HEK293 (cell line): Measurements from ENCODE around the gene NEMP1.

Source experiments
- EGR2 ChIP-seq: fragments of 450-650 bp; formaldehyde crosslinking; IDR thresholded peaks from 2 replicates; pipeline ENCODE4 v1.5.1; 2016; ENCODE audit warnings: low read depth, missing biosample characterization, missing genetic modification characterization
- GLIS1 ChIP-seq: fragments of 450-650 bp; formaldehyde crosslinking; IDR thresholded peaks from 2 replicates; pipeline ENCODE4 v1.5.1; 2016; ENCODE audit warnings: missing biosample characterization, missing genetic modification characterization
- HOXC10 ChIP-seq: sonication (generic); formaldehyde crosslinking; IDR thresholded peaks from 2 replicates; pipeline ENCODE4 v1.8.1; 2023; ENCODE audit warnings: mild to moderate bottlenecking, missing genetic modification reagents
- KLF8 ChIP-seq: fragments of 450-650 bp; formaldehyde crosslinking; IDR thresholded peaks from 2 replicates; pipeline ENCODE4 v1.5.1; 2016; ENCODE audit warnings: missing biosample characterization, missing genetic modification characterization
- KLF9 ChIP-seq: fragments of 450-650 bp; formaldehyde crosslinking; IDR thresholded peaks from 2 replicates; pipeline ENCODE4 v1.5.1; 2016; ENCODE audit warnings: missing biosample characterization, missing genetic modification characterization, low read depth
- MYNN ChIP-seq: fragments of 450-650 bp; formaldehyde crosslinking; IDR thresholded peaks from 2 replicates; pipeline ENCODE4 v1.5.1; 2016; ENCODE audit warnings: missing biosample characterization, missing genetic modification characterization, borderline replicate concordance
- PATZ1 ChIP-seq: fragments of 450-650 bp; formaldehyde crosslinking; IDR thresholded peaks from 2 replicates; pipeline ENCODE4 v1.5.1; 2016; ENCODE audit warnings: missing biosample characterization, missing genetic modification characterization
- SALL2 ChIP-seq: fragments of 450-650 bp; formaldehyde crosslinking; IDR thresholded peaks from 2 replicates; pipeline ENCODE4 v1.5.0; 2017; ENCODE audit warnings: missing biosample characterization, mild to moderate bottlenecking, missing genetic modification characterization, borderline replicate concordance
- SP2 ChIP-seq: fragments of 450-650 bp; formaldehyde crosslinking; IDR thresholded peaks from 2 replicates; pipeline ENCODE4 v1.5.1; 2016; ENCODE audit warnings: missing biosample characterization, missing genetic modification characterization
- YY1 ChIP-seq: fragments of 450-650 bp; formaldehyde crosslinking; IDR thresholded peaks from 2 replicates; pipeline ENCODE4 v1.5.1; 2018; ENCODE audit warnings: missing biosample characterization, missing genetic modification characterization
- ZBTB17 ChIP-seq: fragments of 450-650 bp; formaldehyde crosslinking; IDR thresholded peaks from 2 replicates; pipeline ENCODE4 v1.5.1; 2016; ENCODE audit warnings: missing biosample characterization, missing genetic modification characterization
- ZBTB20 ChIP-seq: fragments of 450-650 bp; formaldehyde crosslinking; IDR thresholded peaks from 2 replicates; pipeline ENCODE4 v1.5.1; 2016; ENCODE audit warnings: missing biosample characterization, missing genetic modification characterization
- ZBTB26 ChIP-seq: fragments of 450-650 bp; formaldehyde crosslinking; optimal IDR thresholded peaks from 2 replicates; pipeline ENCODE3; 2016; ENCODE audit warnings: missing biosample characterization, mild to moderate bottlenecking, missing genetic modification characterization
- ZFHX2 ChIP-seq: fragments of 450-650 bp; formaldehyde crosslinking; conservative IDR thresholded peaks from 2 replicates; pipeline ENCODE4 v1.5.1; 2016; ENCODE audit warnings: missing biosample characterization, missing genetic modification characterization
- ZNF19 ChIP-seq: fragments of 450-650 bp; formaldehyde crosslinking; IDR thresholded peaks from 2 replicates; pipeline ENCODE4; 2016; ENCODE audit warnings: missing biosample characterization, missing genetic modification characterization, low read depth
- ZNF239 ChIP-seq: fragments of 450-650 bp; formaldehyde crosslinking; IDR thresholded peaks from 2 replicates; pipeline ENCODE4 v1.5.1; 2016; ENCODE audit warnings: missing biosample characterization, missing genetic modification characterization
- ZNF26 ChIP-seq: fragments of 450-650 bp; formaldehyde crosslinking; IDR thresholded peaks from 2 replicates; pipeline ENCODE4 v1.5.1; 2016; ENCODE audit warnings: missing biosample characterization, missing genetic modification characterization
- ZNF292 ChIP-seq: fragments of 450-650 bp; formaldehyde crosslinking; IDR thresholded peaks from 2 replicates; pipeline ENCODE4 v1.5.1; 2016; ENCODE audit warnings: low read depth, missing biosample characterization, missing genetic modification characterization, borderline replicate concordance
- ZNF391 ChIP-seq: fragments of 450-650 bp; formaldehyde crosslinking; IDR thresholded peaks from 2 replicates; pipeline ENCODE4 v1.5.1; 2016; ENCODE audit warnings: low read depth, missing biosample characterization, missing genetic modification characterization, borderline replicate concordance
- ZNF416 ChIP-seq: fragments of 450-650 bp; formaldehyde crosslinking; IDR thresholded peaks from 2 replicates; pipeline ENCODE4 v1.5.1; 2016; ENCODE audit warnings: missing biosample characterization, missing genetic modification characterization
- ZNF48 ChIP-seq: fragments of 450-650 bp; formaldehyde crosslinking; IDR thresholded peaks from 2 replicates; pipeline ENCODE4 v1.5.1; 2016; ENCODE audit warnings: missing biosample characterization, missing genetic modification characterization
- ZNF513 ChIP-seq: fragments of 450-650 bp; IDR thresholded peaks from 2 replicates; pipeline ENCODE4 v1.5.1; 2018; ENCODE audit warnings: missing biosample characterization, missing genetic modification characterization
- ZNF629 ChIP-seq: fragments of 450-650 bp; formaldehyde crosslinking; IDR thresholded peaks from 2 replicates; pipeline ENCODE4 v1.5.1; 2017; ENCODE audit warnings: missing biosample characterization, missing genetic modification characterization
- ZNF692 ChIP-seq: fragments of 450-650 bp; formaldehyde crosslinking; IDR thresholded peaks from 2 replicates; pipeline ENCODE4 v1.5.1; 2016; ENCODE audit warnings: missing biosample characterization, missing genetic modification characterization
- ZNF768 ChIP-seq: fragments of 450-650 bp; formaldehyde crosslinking; IDR thresholded peaks from 2 replicates; pipeline ENCODE4 v1.5.1; 2018; ENCODE audit warnings: missing biosample characterization, mild to moderate bottlenecking, missing genetic modification characterization
- ZSCAN16 ChIP-seq: fragments of 450-650 bp; formaldehyde crosslinking; IDR thresholded peaks from 2 replicates; pipeline ENCODE4 v1.5.1; 2016; ENCODE audit warnings: missing biosample characterization, missing genetic modification characterization
- ZSCAN30 ChIP-seq: fragments of 450-650 bp; IDR thresholded peaks from 2 replicates; pipeline ENCODE4 v1.5.1; 2018; ENCODE audit warnings: missing biosample characterization, mild to moderate bottlenecking, missing genetic modification characterization, moderate library complexity

NEMP1 gene

GRCh38 chr12:57127726-57128518, 49.3 kb upstream of the NEMP1 start, which contains the start of gene LRP1 (continued):
- TF ChIP-seq MYNN (tag by site-specific recombination): no peak
- TF ChIP-seq ZNF48: no peak
- TF ChIP-seq ZNF768 (tag by site-specific recombination): no peak
- peak; percentile 16; the same call in 1 of the 2 replicates for TF ChIP-seq ZNF629 (tag by site-specific recombination)
- TF ChIP-seq PATZ1 (tag by site-specific recombination): peak; percentile 82
- TF ChIP-seq ZNF692 (tag by site-specific recombination): peak; percentile 62; the same call in 1 of the 2 replicates
- TF ChIP-seq ZNF19 (tag by site-specific recombination): no peak
- peak; percentile 59 for TF ChIP-seq ZBTB26 (tag by site-specific recombination)
- no peak for TF ChIP-seq ZNF292 (tag by site-specific recombination)
- TF ChIP-seq KLF9: peak; percentile 88
- TF ChIP-seq ZNF416 (tag by site-specific recombination): no peak
- TF ChIP-seq ZBTB17: no peak
- peak; percentile 11; the same call in 1 of the 2 replicates for TF ChIP-seq ZSCAN30 (tag by site-specific recombination)
- peak; percentile 83 for TF ChIP-seq KLF8
- TF ChIP-seq YY1: no peak
- TF ChIP-seq ZFHX2 (tag by site-specific recombination): peak; percentile 72
- TF ChIP-seq SP2 (tag by site-specific recombination): peak; percentile 84
- TF ChIP-seq ZNF26 (tag by site-specific recombination): no peak
- TF ChIP-seq HOXC10 (CRISPR knock-in tag): no peak
- no peak for TF ChIP-seq ZNF391
- TF ChIP-seq ZSCAN16 (tag by site-specific recombination): no peak
- peak; percentile 34 for TF ChIP-seq GLIS1 (tag by site-specific recombination)
- TF ChIP-seq ZNF513: no peak
- peak; percentile 48; the same call in 1 of the 2 replicates for TF ChIP-seq EGR2 (tag by site-specific recombination)
- no peak for TF ChIP-seq ZNF239 (tag by site-specific recombination)
- peak; percentile 67 for TF ChIP-seq ZBTB20 (tag by site-specific recombination)
- TF ChIP-seq SALL2 (tag by site-specific recombination): no peak
